SK-N-SH (cell line): Measurements from ENCODE around the gene MYO1E. TPM values are rescaled to one million over a fixed set of nuclear protein-coding genes. Genes with fewer than 3 reads are reported as not detected.

Source experiments
- CTCF ChIA-PET: fragments of 300-600, 350-600 bp; formaldehyde crosslinking; extraction: SDS; loops from one replicate; lab custom pipeline; 2021; lab: Yijun Ruan, JAX
- POLR2A ChIA-PET: fragments of 350-600 bp; sonication (Branson Sonifier 250); formaldehyde crosslinking; extraction: SDS; loops from one replicate; lab custom pipeline; 2020; ENCODE audit warnings: antibody characterized with exemption, inconsistent platforms; lab: Yijun Ruan, JAX
- DNase-seq: peaks from one replicate; pipeline ENCODE4 v3.0.0; 2012
- H2AFZ ChIP-seq: fragments of 200-600 bp; sonication (generic); 2 replicates; pipeline ENCODE4 v1.8.1; 2016; ENCODE audit warnings: antibody characterized with exemption, mild to moderate bottlenecking, low read depth
- H3F3A ChIP-seq: fragments of 200-600 bp; sonication (generic); replicated peaks from 2 replicates; pipeline ENCODE3; 2016; ENCODE audit warnings: antibody characterized with exemption, mild to moderate bottlenecking; ENCODE audit not compliant: insufficient read depth
- H3K27ac ChIP-seq, 2 experiments: fragments of 200-500 bp in 1 of 2; fragments of 200-600 bp in 1 of 2; sonication (Bioruptor generic) in 1 of 2; sonication (generic), shearing (Covaris generic) in 1 of 2; 2 replicates each; pipeline versions ENCODE4 v1.5.1 to v1.6.1; 2014 to 2016; ENCODE audit warnings: low read depth in 2 of 2, inconsistent platforms in 1 of 2, low read length in 1 of 2, mild to moderate bottlenecking in 1 of 2, mixed read lengths in 1 of 2
- H3K27me3 ChIP-seq: fragments of 200-600 bp; sonication (generic), shearing (Covaris generic); 2 replicates; pipeline ENCODE4 v1.6.1; 2016; ENCODE audit warnings: mixed run types; ENCODE audit not compliant: insufficient read depth
- H3K36me3 ChIP-seq, 2 experiments: fragments of 200-500 bp in 1 of 2; fragments of 200-600 bp in 1 of 2; sonication (Bioruptor generic) in 1 of 2; sonication (generic) in 1 of 2; replicated peaks in 1 of 2; 2 replicates each; pipeline versions ENCODE3 to v1.5.1; 2014 to 2016; ENCODE audit warnings: low read length in 1 of 2, mild to moderate bottlenecking in 1 of 2; ENCODE audit not compliant: insufficient read depth in 2 of 2, control insufficient read depth in 1 of 2
- H3K4me1 ChIP-seq, 2 experiments: fragments of 200-500 bp in 1 of 2; fragments of 200-600 bp in 1 of 2; sonication (Bioruptor generic) in 1 of 2; sonication (generic), shearing (Covaris generic) in 1 of 2; 2 replicates each; pipeline versions ENCODE4 v1.5.1 to v1.6.1; 2014 to 2016; ENCODE audit warnings: low read depth in 1 of 2, low read length in 1 of 2, mixed run types in 1 of 2; ENCODE audit not compliant: insufficient read depth in 2 of 2, control insufficient read depth in 1 of 2
- H3K4me2 ChIP-seq: fragments of 200-600 bp; sonication (generic), shearing (Covaris generic); 2 replicates; pipeline ENCODE4 v1.6.1; 2017; ENCODE audit warnings: mixed run types
- H3K4me3 ChIP-seq, 2 experiments: fragments of 200-500 bp in 1 of 2; fragments of 200-600 bp in 1 of 2; sonication (Bioruptor generic) in 1 of 2; sonication (generic), shearing (Covaris generic) in 1 of 2; 2 replicates each; pipeline versions ENCODE4 v1.5.1 to v1.8.1; 2014 to 2016; ENCODE audit warnings: low read depth in 2 of 2, inconsistent platforms in 1 of 2, low read length in 1 of 2, mild to moderate bottlenecking in 1 of 2, mixed read lengths in 1 of 2, moderate library complexity in 1 of 2
- H3K79me2 ChIP-seq: fragments of 200-600 bp; sonication (generic); 2 replicates; pipeline ENCODE4 v1.8.1; 2017; ENCODE audit warnings: mild to moderate bottlenecking; ENCODE audit not compliant: insufficient read depth
- H3K9ac ChIP-seq: fragments of 200-600 bp; sonication (generic); 2 replicates; pipeline ENCODE4 v1.6.1; 2017; ENCODE audit warnings: mixed run types
- H3K9me2 ChIP-seq: fragments of 200-600 bp; sonication (generic); 2 replicates; pipeline ENCODE4 v1.6.1; 2017; ENCODE audit warnings: mixed run types
- H3K9me3 ChIP-seq: fragments of 200-600 bp; sonication (generic); 2 replicates; pipeline ENCODE4 v1.6.1; 2017; ENCODE audit warnings: mixed run types, mild to moderate bottlenecking, moderate library complexity
- H4K20me1 ChIP-seq: fragments of 200-600 bp; sonication (generic); 2 replicates; pipeline ENCODE4 v1.6.1; 2017; ENCODE audit warnings: mild to moderate bottlenecking, mixed run types; ENCODE audit not compliant: insufficient read depth
- CTCF ChIP-seq: fragments of 200-600 bp; sonication (generic); IDR thresholded peaks from 2 replicates; pipeline ENCODE4 v1.6.1; 2017; ENCODE audit warnings: antibody characterized with exemption, mild to moderate bottlenecking, moderate library complexity
- ELF1 ChIP-seq: IDR thresholded peaks from 2 replicates; pipeline ENCODE4 v1.4.0; 2012
- EZH2phosphoT487 ChIP-seq: fragments of 200-600 bp; sonication (generic); IDR thresholded peaks from 2 replicates; pipeline ENCODE4 v1.6.1; 2017; ENCODE audit warnings: low read depth, mixed run types, mild to moderate bottlenecking, antibody characterized with exemption, moderate library complexity, borderline replicate concordance
- FOSL2 ChIP-seq: IDR thresholded peaks from 2 replicates; pipeline ENCODE4 v1.4.0; 2012; ENCODE audit warnings: low read depth, mild to moderate bottlenecking, moderate library complexity, borderline replicate concordance
- FOXM1 ChIP-seq: IDR thresholded peaks from 2 replicates; pipeline ENCODE4 v1.4.0; 2012; ENCODE audit warnings: low read depth, mild to moderate bottlenecking
- GABPA ChIP-seq: IDR thresholded peaks from 2 replicates; pipeline ENCODE4 v1.4.0; 2012; ENCODE audit warnings: low read depth, mild to moderate bottlenecking
- GATA2 ChIP-seq: sonication (generic); formaldehyde crosslinking; IDR thresholded peaks from 2 replicates; pipeline ENCODE4 v1.5.0; 2020; ENCODE audit warnings: mild to moderate bottlenecking, missing genetic modification reagents
- IRF3 ChIP-seq: fragments of 150-350 bp; IDR thresholded peaks from 2 replicates; pipeline ENCODE4 v1.6.1; 2016; ENCODE audit warnings: mild to moderate bottlenecking, low read depth, low read length
- JUND ChIP-seq: IDR thresholded peaks from 2 replicates; pipeline ENCODE4 v1.4.0; 2012
- RAD21 ChIP-seq: IDR thresholded peaks from 2 replicates; pipeline ENCODE4 v1.6.1; 2012; ENCODE audit warnings: mild to moderate bottlenecking, low read length
- REST ChIP-seq: IDR thresholded peaks from 2 replicates; pipeline ENCODE4 v1.6.1; 2012; ENCODE audit warnings: mild to moderate bottlenecking, low read depth, low read length, moderate library complexity
- RFX5 ChIP-seq: IDR thresholded peaks from 2 replicates; pipeline ENCODE4 v1.6.1; 2012; ENCODE audit warnings: mild to moderate bottlenecking, improper control_type of control experiment, low read length
- RXRA ChIP-seq: IDR thresholded peaks from 2 replicates; pipeline ENCODE4 v1.4.0; 2012; ENCODE audit warnings: low read depth, mild to moderate bottlenecking, borderline replicate concordance
- SIN3A ChIP-seq: IDR thresholded peaks from 2 replicates; pipeline ENCODE4 v1.6.1; 2012; ENCODE audit warnings: low read depth, mild to moderate bottlenecking, low read length, moderate library complexity, borderline replicate concordance
- TCF12 ChIP-seq: IDR thresholded peaks from 2 replicates; pipeline ENCODE4 v1.4.0; 2012
- USF2 ChIP-seq: fragments of 150-350 bp; IDR thresholded peaks from 2 replicates; pipeline ENCODE4 v1.6.1; 2017; ENCODE audit warnings: antibody characterized with exemption, low read length, low read depth, borderline replicate concordance
- YY1 ChIP-seq: IDR thresholded peaks from 2 replicates; pipeline ENCODE4 v1.4.0; 2012; ENCODE audit warnings: low read depth, mild to moderate bottlenecking
- whole genome bisulfite sequencing: methylation state at CpG from one replicate; pipeline ENCODE4 v1.1.6; 2017; ENCODE audit warnings: low lambda C conversion rate; 5-methylcytosine and 5-hydroxymethylcytosine counted together
- polyA plus RNA-seq, 3 experiments: library from polyadenylated mRNA; depleted of rRNA; stranded (reverse); fragments of >200 nt; gene quantifications; 2 replicates each; pipeline ENCODE4 v1.2.3, GENCODE V29; 2012

The MYO1E gene
- polyA plus RNA-seq, 1 of the 3 experiments (the other 2 are of a cell fraction) = 9.7 TPM

GRCh38 chr15:59180945-59181600 lies 191.6 kb downstream of the MYO1E start:
- CTCF ChIA-PET = no interaction called here
- H3K9me2 ChIP-seq = no peaks in the 10 kb centered on the region
- H3K27ac ChIP-seq = peak overlapping the region in 1 of 2 experiments; percentile 13; a peak in 1 of 4 replicates
- peaks cover 0 to 17% of the 10 kb centered on the region in 2 experiments for H3K36me3 ChIP-seq
- H3K79me2 ChIP-seq = no peaks in the 10 kb centered on the region
- no peak overlapping the region for H3K4me2 ChIP-seq
- peaks cover under 1% of the 10 kb centered on the region for H3F3A ChIP-seq
- TF ChIP-seq RFX5 (no peak), REST (no peak), GABPA (no peak)
- TF ChIP-seq, all 33 proteins: peak for 0
- H3K4me1 ChIP-seq = no peaks in the 10 kb centered on the region
- no peaks in the 10 kb centered on the region for H3K27me3 ChIP-seq
- 70% methylated on average over 5 of the region's 5 CpGs for WGBS
- no peaks in the 10 kb centered on the region for H3K9me3 ChIP-seq
- no peak overlapping the region for H2AFZ ChIP-seq
- POLR2A ChIA-PET = no interaction called here
- no peaks in the 10 kb centered on the region for H4K20me1 ChIP-seq
- DNase-seq = no peak
- H3K4me3 ChIP-seq = no peak overlapping the region
- no peak overlapping the region for H3K9ac ChIP-seq

- H3K4me2 ChIP-seq = no peak overlapping the region
- H3K27ac ChIP-seq = no peak overlapping the region
- H3K36me3 ChIP-seq = peaks cover 0 to 16% of the 10 kb centered on the region in 2 experiments
- CTCF ChIA-PET = no interaction called here
- no peak overlapping the region for H3K4me3 ChIP-seq
- H4K20me1 ChIP-seq = no peaks in the 10 kb centered on the region
- H3K9me2 ChIP-seq = no peaks in the 10 kb centered on the region
- no peak for DNase-seq
- no peak overlapping the region for H3K9ac ChIP-seq
- 92% methylated on average over 5 of the region's 5 CpGs for WGBS
- POLR2A ChIA-PET = no interaction called here
- no peaks in the 10 kb centered on the region for H3K9me3 ChIP-seq
- no peak overlapping the region for H2AFZ ChIP-seq
- no peaks in the 10 kb centered on the region for H3K79me2 ChIP-seq
- H3K4me1 ChIP-seq = peaks cover 0 to 11% of the 10 kb centered on the region in 2 experiments; a peak in 2 of 4 replicates
- TF ChIP-seq RAD21 (no peak), USF2 (no peak), GATA2 (CRISPR knock-in tag) (no peak), RXRA (no peak), FOXM1 (no peak), JUND (no peak), EZH2phosphoT487 (no peak), IRF3 (no peak), RFX5 (no peak), CTCF (no peak), FOSL2 (no peak), YY1 (no peak), SIN3A (no peak), ELF1 (no peak), TCF12 (no peak)
- H3F3A ChIP-seq = peaks cover 6% of the 10 kb centered on the region
- no peaks in the 10 kb centered on the region for H3K27me3 ChIP-seq
These were observed 193.0 kb downstream of the MYO1E start for GRCh38 chr15:59179717-59180116.
